IMR-90 (cell line): ENCODE measurements around the gene ITGB1. TPM values are rescaled to one million over a fixed set of nuclear protein-coding genes. Genes with fewer than 3 reads are reported as not detected.

ENCODE experiments used
- ATAC-seq: fragments of 200-7000 bp; cut with Tn5 transposase; 2 replicates; pipeline ENCODE4 v1.9.1; 2020; ENCODE audit warnings: low read depth, mild to moderate bottlenecking, moderate library complexity
- BruUV-seq: library from RNA; stranded (reverse); fragments of 400-500 nt; replicated peaks from 2 replicates; lab custom pipeline; 2021; lab: Mats Ljungman, UMichigan
- CTCF ChIA-PET: fragments of 300-600 bp; formaldehyde crosslinking; extraction: SDS; loops from one replicate; lab custom pipeline; 2021; ENCODE audit warnings: antibody characterized with exemption; lab: Yijun Ruan, JAX
- POLR2A ChIA-PET: fragments of 300-600 bp; sonication (Branson Sonifier 250); formaldehyde crosslinking; loops from one replicate; lab custom pipeline; 2022; ENCODE audit warnings: antibody characterized with exemption; ENCODE audit not compliant: unreplicated experiment; lab: Charles Lee
- DNase-seq: peaks from one replicate; pipeline ENCODE4 v3.0.0; 2013
- H2AFZ ChIP-seq: replicated peaks from 2 replicates; pipeline ENCODE3; 2013; ENCODE audit warnings: low read length, mild to moderate bottlenecking; ENCODE audit not compliant: poor library complexity
- H2AK5ac ChIP-seq: 2 replicates; pipeline ENCODE4 v1.6.1; 2013; ENCODE audit warnings: low read depth, low read length, inconsistent platforms
- H2AK9ac ChIP-seq: replicated peaks from 2 replicates; pipeline ENCODE3; 2013; ENCODE audit warnings: mild to moderate bottlenecking, low read depth, low read length, moderate library complexity; ENCODE audit not compliant: poor library complexity
- H2BK120ac ChIP-seq: 2 replicates; pipeline ENCODE4 v1.6.1; 2013; ENCODE audit warnings: low read depth, low read length, inconsistent platforms
- H2BK15ac ChIP-seq: 3 replicates; pipeline ENCODE4 v1.6.1; 2013; ENCODE audit warnings: low read depth, low read length, inconsistent platforms
- H2BK20ac ChIP-seq: 2 replicates; pipeline ENCODE4 v1.6.1; 2013; ENCODE audit warnings: low read depth, mild to moderate bottlenecking, inconsistent platforms, low read length, moderate library complexity
- H2BK5ac ChIP-seq: 2 replicates; pipeline ENCODE4 v1.6.1; 2013; ENCODE audit warnings: mild to moderate bottlenecking, low read depth, low read length, inconsistent platforms; ENCODE audit not compliant: poor library complexity, severe bottlenecking
- H3K14ac ChIP-seq: replicated peaks from 2 replicates; pipeline ENCODE4 v1.6.1; 2013; ENCODE audit warnings: low read depth, low read length, inconsistent platforms
- H3K18ac ChIP-seq: 2 replicates; pipeline ENCODE4 v1.6.1; 2013; ENCODE audit warnings: low read depth, low read length, control low read depth
- H3K23ac ChIP-seq: 2 replicates; pipeline ENCODE4 v1.6.1; 2013; ENCODE audit warnings: low read depth, low read length, inconsistent platforms
- H3K27ac ChIP-seq: 2 replicates; pipeline ENCODE4 v1.5.1; 2013; ENCODE audit warnings: mild to moderate bottlenecking, control low read depth, low read length; ENCODE audit not compliant: insufficient read depth
- H3K27me3 ChIP-seq: 2 replicates; pipeline ENCODE4 v1.6.1; 2013; ENCODE audit warnings: low read length; ENCODE audit not compliant: control insufficient read depth, insufficient read depth
- H3K36me3 ChIP-seq: 2 replicates; pipeline ENCODE4 v1.6.1; 2013; ENCODE audit warnings: low read length, mixed read lengths; ENCODE audit not compliant: control insufficient read depth, insufficient read depth
- H3K4ac ChIP-seq: 2 replicates; pipeline ENCODE4 v1.6.1; 2013; ENCODE audit warnings: low read depth, low read length, inconsistent platforms
- H3K4me1 ChIP-seq: 2 replicates; pipeline ENCODE4 v1.6.1; 2013; ENCODE audit warnings: low read length, mixed read lengths; ENCODE audit not compliant: control insufficient read depth, insufficient read depth
- H3K4me2 ChIP-seq: 2 replicates; pipeline ENCODE4 v1.6.1; 2013; ENCODE audit warnings: low read depth, mild to moderate bottlenecking, control low read depth, low read length, moderate library complexity
- H3K4me3 ChIP-seq: 2 replicates; pipeline ENCODE4 v1.5.1; 2013; ENCODE audit warnings: low read depth, mild to moderate bottlenecking, control low read depth, low read length, moderate library complexity; ENCODE audit not compliant: insufficient read depth
- H3K56ac ChIP-seq: 2 replicates; pipeline ENCODE4 v1.6.1; 2013; ENCODE audit warnings: low read length, inconsistent platforms; ENCODE audit not compliant: insufficient read depth; ENCODE audit errors: extremely low read depth
- H3K79me1 ChIP-seq, 2 experiments: 2 replicates each; pipeline ENCODE4 v1.6.1; 2013; ENCODE audit warnings: low read length in 2 of 2, inconsistent platforms in 1 of 2, low read depth in 1 of 2
- H3K9ac ChIP-seq: 2 replicates; pipeline ENCODE4 v1.6.1; 2013; ENCODE audit warnings: low read depth, low read length, control low read depth
- H3K9me1 ChIP-seq: 2 replicates; pipeline ENCODE4 v1.6.1; 2013; ENCODE audit warnings: low read length, inconsistent platforms; ENCODE audit not compliant: insufficient read depth
- H3K9me3 ChIP-seq: 2 replicates; pipeline ENCODE4 v1.6.1; 2013; ENCODE audit warnings: low read length; ENCODE audit not compliant: control insufficient read depth, insufficient read depth
- H4K20me1 ChIP-seq: 2 replicates; pipeline ENCODE4 v1.6.1; 2013; ENCODE audit warnings: low read length, inconsistent platforms; ENCODE audit not compliant: insufficient read depth
- H4K5ac ChIP-seq: 2 replicates; pipeline ENCODE4 v1.6.1; 2013; ENCODE audit warnings: mild to moderate bottlenecking, low read depth, low read length, control low read depth
- H4K8ac ChIP-seq, 2 experiments: 2 replicates each; pipeline ENCODE4 v1.6.1; 2013; ENCODE audit warnings: low read depth in 2 of 2, low read length in 2 of 2, control low read depth in 1 of 2, inconsistent platforms in 1 of 2
- H4K91ac ChIP-seq: 2 replicates; pipeline ENCODE4 v1.6.1; 2013; ENCODE audit warnings: low read depth, low read length, inconsistent platforms; ENCODE audit not compliant: insufficient read depth
- BHLHE40 ChIP-seq: fragments of 150-350 bp; IDR thresholded peaks from 2 replicates; pipeline ENCODE4 v1.6.1; 2016; ENCODE audit warnings: mild to moderate bottlenecking, low read depth, low read length
- CEBPB ChIP-seq: IDR thresholded peaks from 2 replicates; pipeline ENCODE4 v1.6.1; 2012; ENCODE audit warnings: low read depth, low read length, improper control_type of control experiment
- FOS ChIP-seq: fragments of 150-350 bp; IDR thresholded peaks from 2 replicates; pipeline ENCODE4 v1.6.1; 2016; ENCODE audit warnings: low read depth, low read length
- POLR2A ChIP-seq: IDR thresholded peaks from 2 replicates; pipeline ENCODE4 v1.6.1; 2012; ENCODE audit warnings: mild to moderate bottlenecking, low read depth, low read length
- RCOR1 ChIP-seq: IDR thresholded peaks from 2 replicates; pipeline ENCODE4 v1.6.1; 2012; ENCODE audit warnings: mild to moderate bottlenecking, low read length, improper control_type of control experiment; ENCODE audit not compliant: insufficient replicate concordance
- WGBS, 2 experiments: methylation state at CpG; one replicate each; pipeline versions ENCODE4 v1.1.5 to v1.1.7; 2013; ENCODE audit warnings: missing lambda C conversion rate in 2 of 2; ENCODE audit not compliant: insufficient read length in 1 of 2; ENCODE audit errors: extremely low coverage in 2 of 2; 5-methylcytosine and 5-hydroxymethylcytosine counted together
- dilution Hi-C: fragments of 300-500 bp; cut with HindIII; formaldehyde crosslinking; loops from one replicate; pipeline ENCODE4 v1.14.3; 2018; ENCODE audit warnings: low sequenced_read_pairs; ENCODE audit not compliant: unreplicated experiment
- in situ Hi-C: fragments of 300-500 bp; cut with MboI; formaldehyde crosslinking; loops from 3 replicates; pipeline ENCODE4 v1.14.3; 2019; ENCODE audit warnings: low sequenced_read_pairs, inconsistent platforms, mixed read lengths
- intact Hi-C: fragments of 100-400 bp; cut with micrococcal nuclease; formaldehyde crosslinking; loops from 2 replicates; pipeline ENCODE4 v1.10.0; 2022
- polyA plus RNA-seq, 3 experiments: library from polyadenylated mRNA; depleted of rRNA; stranded (reverse); fragments of >200 nt; gene quantifications; 2 replicates each; pipeline ENCODE4 v1.2.3, GENCODE V29; 2012; ENCODE audit warnings: low replicate concordance in 1 of 3
- total RNA-seq: library from RNA; depleted of rRNA; stranded (reverse); fragments of >200 nt; gene quantifications from 2 replicates; pipeline ENCODE4 v1.2.3, GENCODE V29; 2012
- TF ChIP-seq, protein P1 (sequence below): fragments of 150-350 bp; IDR thresholded peaks from 2 replicates; pipeline ENCODE4 v1.6.1; 2016; ENCODE audit warnings: low read depth, mild to moderate bottlenecking, low read length, moderate library complexity, borderline replicate concordance

The ITGB1 gene
- total and polyA plus RNA-seq, 2 of the 4 experiments (the other 2 are of a cell fraction), result 1,331 to 2,066 TPM

DNA sequence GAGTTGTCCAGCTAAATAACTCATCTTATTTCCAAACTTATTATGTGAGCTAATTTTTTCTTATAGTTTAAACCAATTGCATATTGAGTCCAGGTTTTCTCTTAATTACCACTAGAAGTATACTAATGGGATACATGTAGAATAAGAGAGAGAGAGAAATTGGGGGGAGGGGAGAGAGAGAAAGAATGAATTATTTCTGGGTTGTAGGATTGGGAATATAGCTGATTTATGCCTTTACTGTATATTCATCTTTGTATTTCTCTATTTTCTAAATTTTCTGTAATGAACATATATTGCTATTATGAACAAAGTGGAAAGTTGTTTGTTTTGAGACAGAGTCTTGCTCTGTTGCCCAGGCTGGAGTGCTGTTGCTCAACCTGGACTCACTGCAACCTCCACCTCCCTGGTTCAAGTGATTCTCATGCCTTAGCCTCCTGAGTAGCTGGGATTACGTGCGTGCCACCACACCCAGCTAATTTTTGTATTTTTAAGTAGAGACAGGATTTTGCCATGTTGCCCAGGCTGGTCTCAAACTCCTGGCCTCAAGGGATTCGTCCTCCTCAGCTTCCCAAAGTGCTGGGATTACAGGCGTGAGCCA lies 26.1 kb upstream of the ITGB1 start:
- CTCF ChIA-PET, result interaction anchor here (1.2 to 1.7 kb wide), 3 partner anchors 18 to 25 kb away, joined by 3 to 5 read pairs (median 4); no protein-coding TSS in a partner anchor
- in situ Hi-C loops (no loop called here), intact Hi-C loops (no loop called here), dilution Hi-C loops (no loop called here)
- ATAC-seq, result no peak
- no peak for DNase-seq
- peak overlapping the region; percentile 91 for H2BK5ac ChIP-seq
- BruUV-seq, result no TSS peak
- H2BK15ac ChIP-seq, result peak overlapping the region; percentile 91; the same call in 2 of the 3 replicates
- no peaks in the 10 kb centered on the region for H3K9me3 ChIP-seq
- H2AK9ac ChIP-seq, result no peak overlapping the region
- peak overlapping the region; percentile 49 for H4K91ac ChIP-seq
- peak overlapping the region; percentile 92 for H2BK120ac ChIP-seq
- peak overlapping the region; percentile 83 for H3K18ac ChIP-seq
- H3K27ac ChIP-seq, result peak overlapping the region; percentile 63
- H2AK5ac ChIP-seq, result peak overlapping the region; percentile 95
- H4K5ac ChIP-seq, result peak overlapping the region; percentile 55; the same call in 1 of the 2 replicates
- no peak overlapping the region for H3K9ac ChIP-seq
- peaks cover 25% of the 10 kb centered on the region for H3K4me1 ChIP-seq
- peak overlapping the region; percentile 87 for H3K4ac ChIP-seq
- H3K4me3 ChIP-seq, result no peak overlapping the region
- no peak overlapping the region for H3K4me2 ChIP-seq
- H4K8ac ChIP-seq, result peak overlapping the region; percentile 61 to 90; a peak in 3 of 4 replicates
- peaks cover 14% of the 10 kb centered on the region for H3K9me1 ChIP-seq
- 0 out of 2 replicates have a peak overlapping the region, but pooled peaks have one; percentile 9 for H3K56ac ChIP-seq
- H2BK20ac ChIP-seq, result peak overlapping the region; percentile 88
- H3K23ac ChIP-seq, result peak overlapping the region; percentile 63; the same call in 1 of the 2 replicates
- WGBS, 2 experiments, result no CpG with 5 or more reads among the region's 4 CpGs
- H2AFZ ChIP-seq, result no peak overlapping the region
- TF ChIP-seq, protein P1, sequence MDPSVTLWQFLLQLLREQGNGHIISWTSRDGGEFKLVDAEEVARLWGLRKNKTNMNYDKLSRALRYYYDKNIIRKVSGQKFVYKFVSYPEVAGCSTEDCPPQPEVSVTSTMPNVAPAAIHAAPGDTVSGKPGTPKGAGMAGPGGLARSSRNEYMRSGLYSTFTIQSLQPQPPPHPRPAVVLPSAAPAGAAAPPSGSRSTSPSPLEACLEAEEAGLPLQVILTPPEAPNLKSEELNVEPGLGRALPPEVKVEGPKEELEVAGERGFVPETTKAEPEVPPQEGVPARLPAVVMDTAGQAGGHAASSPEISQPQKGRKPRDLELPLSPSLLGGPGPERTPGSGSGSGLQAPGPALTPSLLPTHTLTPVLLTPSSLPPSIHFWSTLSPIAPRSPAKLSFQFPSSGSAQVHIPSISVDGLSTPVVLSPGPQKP, result no peak
- TF ChIP-seq RCOR1, result no peak
- TF ChIP-seq CEBPB, result 0 out of 2 replicates have a peak, but pooled peaks have one; percentile 15
- TF ChIP-seq BHLHE40, result no peak
- TF ChIP-seq POLR2A, result no peak
- TF ChIP-seq FOS, result no peak
- POLR2A ChIA-PET, result interaction anchor here (1.1 kb wide), 1 partner anchor 24 kb away, joined by 3 read pairs; no protein-coding TSS in a partner anchor
- peak overlapping the region; percentile 92 for H3K14ac ChIP-seq
- H4K20me1 ChIP-seq, result no peaks in the 10 kb centered on the region
- peaks cover 8 to 26% of the 10 kb centered on the region in 2 experiments; a peak in 3 of 4 replicates for H3K79me1 ChIP-seq
- H3K27me3 ChIP-seq, result no peaks in the 10 kb centered on the region
- H3K36me3 ChIP-seq, result no peaks in the 10 kb centered on the region
